Tibial nerve (tissue), 4 donors: ENCODE results near the gene ALLC. TPM values are rescaled to one million over a fixed set of nuclear protein-coding genes. Genes with fewer than 3 reads are reported as not detected.
"Not testable (repeated sequence)": the region's sequence is repeated elsewhere in the genome, so short reads cannot be mapped to it uniquely, and the experiment has no call there.

Source experiments
- DNase-seq, 2 donors: peaks; one replicate each; pipeline ENCODE4 v3.0.0-alpha.2; 2019; ENCODE audit warnings: low spot score in 2 of 2
- H3K27ac ChIP-seq, 4 donors: fragments of 200-600 bp; sonication (generic) in 3 of 4; one replicate each; pipeline ENCODE4 v1.5.1; 2017 to 2019; ENCODE audit warnings: mild to moderate bottlenecking in 1 of 4
- H3K27me3 ChIP-seq, 2 donors: fragments of 200-600 bp; sonication (generic) in 1 of 2; one replicate each; pipeline versions ENCODE4 v1.5.1 to v1.6.0; 2017 to 2019
- H3K36me3 ChIP-seq, 3 donors: fragments of 200-600 bp; sonication (generic); one replicate each; pipeline ENCODE4 v1.5.1; 2018 to 2019
- H3K4me1 ChIP-seq, 4 donors: fragments of 200-600 bp; sonication (generic) in 3 of 4; one replicate each; pipeline ENCODE4 v1.5.1; 2017 to 2019
- H3K4me3 ChIP-seq, 4 donors: fragments of 200-600 bp; sonication (generic) in 3 of 4; one replicate each; pipeline ENCODE4 v1.5.1; 2017 to 2019; ENCODE audit warnings: mild to moderate bottlenecking in 1 of 4, moderate library complexity in 1 of 4
- H3K9me3 ChIP-seq, 4 donors: fragments of 200-600 bp; sonication (generic) in 3 of 4; one replicate each; pipeline ENCODE4 v1.5.1; 2017 to 2019
- CTCF ChIP-seq, 5 experiments: fragments of 200-600 bp in 3 of 5; fragments of 450-650 bp in 2 of 5; sonication (generic) in 3 of 5; IDR thresholded peaks; one replicate each; pipeline ENCODE4 v1.5.1; 2016 to 2019; ENCODE audit warnings: antibody characterized with exemption in 5 of 5, mild to moderate bottlenecking in 3 of 5, moderate library complexity in 2 of 5
- EP300 ChIP-seq, 2 donors: sonication (generic); formaldehyde crosslinking; IDR thresholded peaks; one replicate each; pipeline ENCODE4 v1.6.1; 2017; ENCODE audit warnings: antibody characterized with exemption in 2 of 2, mild to moderate bottlenecking in 1 of 2
- POLR2A ChIP-seq, 2 donors: fragments of 450-650 bp; IDR thresholded peaks; one replicate each; pipeline ENCODE4 v1.6.1; 2017; ENCODE audit warnings: antibody characterized with exemption in 2 of 2, mild to moderate bottlenecking in 2 of 2, moderate library complexity in 2 of 2
- WGBS, 2 donors: methylation state at CpG; one replicate each; pipeline ENCODE4 v1.1.5; 2018; 5-methylcytosine and 5-hydroxymethylcytosine counted together
- total RNA-seq, 4 donors: library from RNA; depleted of rRNA; stranded (reverse); fragments of >200 nt; gene quantifications; one replicate each; pipeline ENCODE4 v1.1.0, GENCODE V29; 2016

ALLC gene
- total RNA-seq, 4 donors from 2014 or later: 5.7 to 16.6 (median 12.2) TPM

GRCh38 chr2:3635171-3635974 is 22.6 kb upstream of the ALLC start:
- 65 to 78% methylated on average over 29 of the region's 29 CpGs for WGBS, 2 donors
- no peak for DNase-seq

GRCh38 chr2:3635975-3636327 is 22.0 kb upstream of the ALLC start:
- not testable (repeated sequence) for H3K27me3 ChIP-seq, H3K36me3 ChIP-seq, H3K27ac ChIP-seq, DNase-seq, H3K4me1 ChIP-seq, H3K4me3 ChIP-seq, H3K9me3 ChIP-seq
- 92 to 95% methylated on average over 16 of the region's 16 CpGs for WGBS, 2 donors

More at GRCh38 chr2:3635171-3635974, 22.6 kb upstream of the ALLC start:
- Histone ChIP-seq H3K27ac (no peak overlapping the region), H3K36me3 (no peaks in the 10 kb centered on the region), H3K9me3 (no peaks in the 10 kb centered on the region), H3K27me3 (no peaks in the 10 kb centered on the region), H3K4me3 (no peak overlapping the region), H3K4me1 (no peaks in the 10 kb centered on the region)
- TF ChIP-seq EP300 (IDR thresholded peaks at IDR 0.05) (no peak), CTCF (IDR thresholded peaks at IDR 0.05) (no peak), POLR2A (IDR thresholded peaks at IDR 0.05) (no peak)

- no peak for TF ChIP-seq POLR2A (IDR thresholded peaks at IDR 0.05)
- Histone ChIP-seq H3K27me3 (no peaks in the 10 kb centered on the region), H3K9me3 (no peaks in the 10 kb centered on the region), H3K4me3 (no peak overlapping the region), H3K27ac (no peak overlapping the region), H3K4me1 (no peaks in the 10 kb centered on the region), H3K36me3 (no peaks in the 10 kb centered on the region)
- no peak for DNase-seq
- WGBS, 2 donors: 82 to 86% methylated on average over 12 to 13 of the region's 13 CpGs
Measured at GRCh38 chr2:3636586-3637310, 21.3 kb upstream of the ALLC start.

GRCh38 chr2:3637311-3637675 is 20.7 kb upstream of the ALLC start:
- H3K4me3 ChIP-seq: no peak overlapping the region
- no peaks in the 10 kb centered on the region for H3K4me1 ChIP-seq
- H3K9me3 ChIP-seq: no peaks in the 10 kb centered on the region
- no peak overlapping the region for H3K27ac ChIP-seq
- no peak for DNase-seq
- 82 to 83% methylated on average over 11 of the region's 11 CpGs for WGBS, 2 donors
- no peaks in the 10 kb centered on the region for H3K27me3 ChIP-seq
- H3K36me3 ChIP-seq: no peaks in the 10 kb centered on the region
- TF ChIP-seq EP300 (IDR thresholded peaks at IDR 0.05) (no peak), CTCF (IDR thresholded peaks at IDR 0.05) (no peak), POLR2A (IDR thresholded peaks at IDR 0.05) (no peak)

- no peak overlapping the region for H3K4me3 ChIP-seq
- H3K9me3 ChIP-seq: no peaks in the 10 kb centered on the region
- no peaks in the 10 kb centered on the region for H3K36me3 ChIP-seq
- no peak for DNase-seq
- H3K27me3 ChIP-seq: no peaks in the 10 kb centered on the region
- TF ChIP-seq CTCF (IDR thresholded peaks at IDR 0.05) (no peak), POLR2A (IDR thresholded peaks at IDR 0.05) (no peak), EP300 (IDR thresholded peaks at IDR 0.05) (no peak)
- 89 to 90% methylated on average over 19 to 29 of the region's 30 CpGs for WGBS, 2 donors
- no peak overlapping the region for H3K27ac ChIP-seq
- no peaks in the 10 kb centered on the region for H3K4me1 ChIP-seq
Measured at GRCh38 chr2:3637692-3638455, 20.1 kb upstream of the ALLC start.

GRCh38 chr2:3638456-3638810 is 19.6 kb upstream of the ALLC start:
- no peaks in the 10 kb centered on the region for H3K4me1 ChIP-seq
- H3K36me3 ChIP-seq: no peaks in the 10 kb centered on the region
- no peaks in the 10 kb centered on the region for H3K9me3 ChIP-seq
- H3K27ac ChIP-seq: no peak overlapping the region
- WGBS, 2 donors: 86 to 90% methylated on average over 6 to 8 of the region's 8 CpGs
- no peaks in the 10 kb centered on the region for H3K27me3 ChIP-seq
- TF ChIP-seq POLR2A (IDR thresholded peaks at IDR 0.05) (no peak), CTCF (IDR thresholded peaks at IDR 0.05) (no peak), EP300 (IDR thresholded peaks at IDR 0.05) (no peak)
- no peak overlapping the region for H3K4me3 ChIP-seq
- DNase-seq: no peak
